Liver (tissue), 3 donors: ENCODE results near the gene ZDHHC14.

Source experiments
- ATF3 ChIP-seq: IDR thresholded peaks from 2 replicates; pipeline ENCODE4 v1.6.1; 2016; ENCODE audit warnings: antibody characterized with exemption
- CTCF ChIP-seq: fragments of 150-350 bp; IDR thresholded peaks from 2 replicates; pipeline ENCODE4 v1.5.1; 2017; ENCODE audit warnings: improper control_type of control experiment, low read depth, low read length; ENCODE audit not compliant: missing input control
- EGR1 ChIP-seq, 2 donors: IDR thresholded peaks; 2 replicates each; pipeline ENCODE4 v1.6.1; 2016 to 2018; ENCODE audit warnings: antibody characterized with exemption in 2 of 2, low read depth in 2 of 2
- FOXA1 ChIP-seq: IDR thresholded peaks from 2 replicates; pipeline ENCODE4 v1.6.1; 2016; ENCODE audit warnings: antibody characterized with exemption
- MAX ChIP-seq: IDR thresholded peaks from 2 replicates; pipeline ENCODE4 v1.6.1; 2016; ENCODE audit warnings: antibody characterized with exemption
- REST ChIP-seq: IDR thresholded peaks from 2 replicates; pipeline ENCODE4 v1.6.1; 2016; ENCODE audit warnings: antibody characterized with exemption, mild to moderate bottlenecking
- TAF1 ChIP-seq: conservative IDR thresholded peaks from 2 replicates; pipeline ENCODE4 v1.6.1; 2016; ENCODE audit warnings: antibody characterized with exemption, mild to moderate bottlenecking
- donor health status: healthy.
- donor health status: healthy.

- TF ChIP-seq CTCF (no peak), ATF3 (no peak), FOXA1 (no peak), REST (no peak), TAF1 (no peak), EGR1 (IDR thresholded peaks at IDR 0.05; ENCODE audit: low read depth in 2 of 2) (no peak), MAX (no peak)
Observed at GRCh38 chr6:157468054-157468453, 87.1 kb downstream of the ZDHHC14 start.
